Naive B cell (primary cell): Measurements from ENCODE around the gene RPL13A. TPM values are rescaled to one million over a fixed set of nuclear protein-coding genes. Genes with fewer than 3 reads are reported as not detected.

Experiments
- ATAC-seq, 2 donors: fragments of 150-1000 bp; cut with Tn5 transposase; 2 replicates each; pipeline ENCODE4 v1.10.0; 2021; ENCODE audit warnings: low read depth in 2 of 2, mild to moderate bottlenecking in 2 of 2, moderate library complexity in 2 of 2
- DNase-seq: peaks from one replicate; pipeline ENCODE4 v3.0.0; 2022
- H3K27ac Mint-ChIP-seq, 6 donors: one replicate each; pipeline ENCODE4 v1.8.0; 2020 to 2022; ENCODE audit warnings: mild to moderate bottlenecking in 6 of 6, mixed read lengths in 6 of 6, moderate library complexity in 5 of 6, inconsistent platforms in 2 of 6
- H3K27me3 Mint-ChIP-seq, 3 donors: one replicate each; pipeline ENCODE4 v1.8.0; 2021 to 2022; ENCODE audit warnings: mixed read lengths in 3 of 3, mild to moderate bottlenecking in 1 of 3
- H3K36me3 Mint-ChIP-seq, 2 donors: one replicate each; pipeline ENCODE4 v1.8.0; 2020 to 2022; ENCODE audit warnings: mixed read lengths in 2 of 2, inconsistent platforms in 1 of 2, mild to moderate bottlenecking in 1 of 2
- H3K4me1 Mint-ChIP-seq, 3 donors: one replicate each; pipeline ENCODE4 v1.8.0; 2020 to 2022; ENCODE audit warnings: mixed read lengths in 3 of 3, inconsistent platforms in 1 of 3, mild to moderate bottlenecking in 1 of 3, moderate library complexity in 1 of 3
- H3K4me3 Mint-ChIP-seq, 8 donors: one replicate each; pipeline ENCODE4 v1.8.0; 2020 to 2022; ENCODE audit warnings: mild to moderate bottlenecking in 8 of 8, mixed read lengths in 8 of 8, moderate library complexity in 8 of 8, inconsistent platforms in 2 of 8
- H3K9me3 Mint-ChIP-seq, 7 donors: one replicate each; pipeline ENCODE4 v1.8.0; 2020 to 2022; ENCODE audit warnings: mixed read lengths in 7 of 7, mild to moderate bottlenecking in 5 of 7, inconsistent platforms in 2 of 7, moderate library complexity in 1 of 7
- polyA plus RNA-seq, 6 donors: library from polyadenylated mRNA; unstranded; fragments of 300-500 nt; fragmentation: Illumina TruSeq; gene quantifications; one replicate each; pipeline ENCODE4 v1.2.3, GENCODE V29; 2021; ENCODE audit warnings: low read depth in 6 of 6

Gene RPL13A
- polyA plus RNA-seq, 6 donors from 2014 or later, result 1,519 to 3,103 (median 2,606) TPM

GRCh38 chr19:49475191-49475917, 12.1 kb upstream of the RPL13A start:
- Mint-ChIP-seq H3K27ac (peak overlapping the region; percentile 77 to 98 (median 92)), H3K4me3 (peak overlapping the region; percentile 70 to 96 (median 87)), H3K27me3 (no peaks in the 10 kb centered on the region), H3K36me3 (no peaks in the 10 kb centered on the region), H3K4me1 (peaks cover 33 to 49% (median 46%) of the 10 kb centered on the region in 3 donors), H3K9me3 (peaks cover 0 to under 1% (median 0%) of the 10 kb centered on the region in 7 donors)
- DNase-seq (no peak), ATAC-seq (no peak)

GRCh38 chr19:49475995-49476880, 11.2 kb upstream of the RPL13A start:
- Mint-ChIP-seq H3K9me3 (no peaks in the 10 kb centered on the region), H3K27me3 (no peaks in the 10 kb centered on the region), H3K36me3 (no peaks in the 10 kb centered on the region), H3K4me3 (peak overlapping the region in 7 of 8 donors; percentile 45 to 90 (median 74)), H3K4me1 (peaks cover 27 to 42% (median 38%) of the 10 kb centered on the region in 3 donors), H3K27ac (peak overlapping the region; percentile 44 to 98 (median 89))
- peak; percentile 17 to 30 for ATAC-seq
- no peak for DNase-seq

- Mint-ChIP-seq H3K36me3 (no peaks in the 10 kb centered on the region), H3K4me3 (peak overlapping the region in 1 of 8 donors; percentile 35), H3K27ac (no peak overlapping the region), H3K9me3 (no peaks in the 10 kb centered on the region), H3K4me1 (peaks cover 11 to 20% (median 19%) of the 10 kb centered on the region in 3 donors), H3K27me3 (no peaks in the 10 kb centered on the region)
- no peak for ATAC-seq
- no peak for DNase-seq
These were observed 7.3 kb upstream of the RPL13A start for GRCh38 chr19:49479975-49480628.

GRCh38 chr19:49481020-49481683, 6.3 kb upstream of the RPL13A start:
- peak overlapping the region in 2 of 6 donors; percentile 64 to 86 for H3K27ac Mint-ChIP-seq
- no peak for ATAC-seq
- no peaks in the 10 kb centered on the region for H3K36me3 Mint-ChIP-seq
- no peaks in the 10 kb centered on the region for H3K27me3 Mint-ChIP-seq
- peak overlapping the region in 1 of 8 donors; percentile 58 for H3K4me3 Mint-ChIP-seq
- DNase-seq, result no peak
- peaks cover 3 to 15% (median 10%) of the 10 kb centered on the region in 3 donors for H3K4me1 Mint-ChIP-seq
- H3K9me3 Mint-ChIP-seq, result no peaks in the 10 kb centered on the region

GRCh38 chr19:49486232-49486631, 1.2 kb upstream of the RPL13A start:
- H3K27ac Mint-ChIP-seq, result peak overlapping the region in 4 of 6 donors; percentile 80 to 95 (median 90)
- no peaks in the 10 kb centered on the region for H3K9me3 Mint-ChIP-seq
- H3K36me3 Mint-ChIP-seq, result peaks cover 5 to 8% of the 10 kb centered on the region in 2 donors
- H3K4me3 Mint-ChIP-seq, result peak overlapping the region in 3 of 8 donors; percentile 6 to 82 (median 64)
- H3K27me3 Mint-ChIP-seq, result no peaks in the 10 kb centered on the region
- H3K4me1 Mint-ChIP-seq, result peaks cover 16 to 38% (median 37%) of the 10 kb centered on the region in 3 donors
- DNase-seq (no peak), ATAC-seq (no peak)

GRCh38 chr19:49486710-49487276, 615 bp upstream of the RPL13A start:
- ATAC-seq (no peak), DNase-seq (no peak)

GRCh38 chr19:49488046-49488862, 846 bp downstream of the RPL13A start:
- peaks cover 12 to 16% of the 10 kb centered on the region in 2 donors for H3K36me3 Mint-ChIP-seq
- H3K9me3 Mint-ChIP-seq, result no peaks in the 10 kb centered on the region
- no peaks in the 10 kb centered on the region for H3K27me3 Mint-ChIP-seq
- peak overlapping the region; percentile 85 to 99 (median 97) for H3K4me3 Mint-ChIP-seq
- peak overlapping the region; percentile 92 to 99 (median 96) for H3K27ac Mint-ChIP-seq
- ATAC-seq (no peak), DNase-seq (no peak)
- H3K4me1 Mint-ChIP-seq, result peaks cover 16 to 49% (median 37%) of the 10 kb centered on the region in 3 donors

More at GRCh38 chr19:49486710-49487276, 615 bp upstream of the RPL13A start:
- peaks cover 5 to 8% of the 10 kb centered on the region in 2 donors for H3K36me3 Mint-ChIP-seq
- peak overlapping the region; percentile 85 to 99 (median 97) for H3K4me3 Mint-ChIP-seq
- H3K27me3 Mint-ChIP-seq, result no peaks in the 10 kb centered on the region
- peaks cover 16 to 39% (median 37%) of the 10 kb centered on the region in 3 donors for H3K4me1 Mint-ChIP-seq
- H3K27ac Mint-ChIP-seq, result peak overlapping the region; percentile 92 to 99 (median 96)
- H3K9me3 Mint-ChIP-seq, result no peaks in the 10 kb centered on the region

GRCh38 chr19:49488863-49489537, 1.6 kb downstream of the RPL13A start:
- Mint-ChIP-seq H3K9me3 (no peaks in the 10 kb centered on the region), H3K27ac (peak overlapping the region; percentile 80 to 97 (median 94)), H3K4me1 (peaks cover 16 to 49% (median 37%) of the 10 kb centered on the region in 3 donors), H3K4me3 (peak overlapping the region; percentile 85 to 99 (median 97)), H3K27me3 (no peaks in the 10 kb centered on the region), H3K36me3 (peaks cover 12 to 16% of the 10 kb centered on the region in 2 donors)
- ATAC-seq, result no peak
- no peak for DNase-seq

- peaks cover 16 to 49% (median 37%) of the 10 kb centered on the region in 3 donors for H3K4me1 Mint-ChIP-seq
- H3K27ac Mint-ChIP-seq, result peak overlapping the region in 4 of 6 donors; percentile 83 to 95 (median 92)
- no peaks in the 10 kb centered on the region for H3K9me3 Mint-ChIP-seq
- H3K36me3 Mint-ChIP-seq, result peaks cover 12 to 16% of the 10 kb centered on the region in 2 donors
- DNase-seq (no peak), ATAC-seq (no peak)
- H3K4me3 Mint-ChIP-seq, result peak overlapping the region; percentile 85 to 99 (median 97)
- H3K27me3 Mint-ChIP-seq, result no peaks in the 10 kb centered on the region
These were observed 2.3 kb downstream of the RPL13A start for GRCh38 chr19:49489601-49490167.

GRCh38 chr19:49490287-49491029, 3.0 kb downstream of the RPL13A start:
- Mint-ChIP-seq H3K36me3 (peaks cover 12 to 16% of the 10 kb centered on the region in 2 donors), H3K27ac (peak overlapping the region in 2 of 6 donors; percentile 72 to 95), H3K9me3 (no peaks in the 10 kb centered on the region), H3K4me3 (peak overlapping the region in 7 of 8 donors; percentile 26 to 99 (median 96)), H3K27me3 (no peaks in the 10 kb centered on the region), H3K4me1 (peaks cover 16 to 57% (median 37%) of the 10 kb centered on the region in 3 donors)
- DNase-seq (no peak), ATAC-seq (no peak)
